ENCODE results near the gene AK9.

DNA sequence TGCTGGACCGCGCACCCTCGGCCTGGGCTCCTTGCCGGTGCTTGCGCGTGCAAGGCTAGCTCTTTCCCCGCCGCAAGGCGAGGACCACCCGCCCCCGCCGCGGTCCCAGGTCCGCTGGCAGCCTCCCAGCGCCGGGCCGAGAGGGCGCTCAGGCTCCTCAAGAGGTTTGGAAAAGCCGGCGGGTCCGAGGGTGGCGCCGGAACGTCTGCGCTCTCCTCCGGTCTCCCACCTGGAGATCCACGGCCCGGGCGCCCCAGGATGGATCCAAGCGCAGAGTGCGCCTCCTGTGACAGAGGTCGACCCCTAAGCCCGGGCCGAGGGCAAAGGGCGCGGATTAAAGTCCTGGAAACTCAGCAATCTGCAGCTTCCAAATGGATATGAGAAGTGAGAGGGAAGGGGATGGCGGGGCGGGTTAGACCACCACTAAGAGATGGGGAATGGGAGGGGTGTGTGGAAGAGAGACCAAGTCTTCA, 234.9 kb downstream of the AK9 start:
- TF ChIP-seq EZH2 (IDR thresholded peaks at IDR 0.05), result no peak
- TF ChIP-seq POLR2AphosphoS5 (IDR thresholded peaks at IDR 0.05; ENCODE audit: borderline replicate concordance, low read depth, low read length), result no peak
- no peak for TF ChIP-seq FOXP2 (optimal IDR thresholded peaks at IDR 0.05; ENCODE audit: control extremely low read depth, extremely low read length, insufficient read depth)

All from SK-N-MC (cell line).